Neural progenitor cell (in vitro differentiated cells): Measurements from ENCODE around the gene OR8B4. TPM values are rescaled to one million over a fixed set of nuclear protein-coding genes. Genes with fewer than 3 reads are reported as not detected.

ENCODE experiments used
- DNase-seq: peaks from one replicate; pipeline ENCODE4 v3.0.0-alpha.2; 2016; ENCODE audit warnings: low spot score
- H2AFZ ChIP-seq: fragments of 200-600 bp; sonication (generic); replicated peaks from 2 replicates; pipeline ENCODE4 v1.6.1; 2016; ENCODE audit warnings: antibody characterized with exemption
- H3F3A ChIP-seq: fragments of 200-600 bp; sonication (generic); 2 replicates; pipeline ENCODE4 v1.6.1; 2016; ENCODE audit warnings: antibody characterized with exemption, low read depth
- H3K27ac ChIP-seq: fragments of 200-600 bp; sonication (generic); 2 replicates; pipeline ENCODE4 v1.5.1; 2016; ENCODE audit warnings: mild to moderate bottlenecking
- H3K27me3 ChIP-seq: fragments of 200-600 bp; sonication (generic); 2 replicates; pipeline ENCODE4 v1.6.1; 2016; ENCODE audit warnings: mild to moderate bottlenecking, moderate library complexity
- H3K36me3 ChIP-seq: fragments of 200-600 bp; sonication (generic); 2 replicates; pipeline ENCODE4 v1.5.1; 2016
- H3K4me1 ChIP-seq: fragments of 200-600 bp; sonication (generic); 2 replicates; pipeline ENCODE4 v1.6.1; 2016; ENCODE audit warnings: mixed run types
- H3K4me2 ChIP-seq: fragments of 200-600 bp; sonication (generic); 2 replicates; pipeline ENCODE4 v1.6.1; 2016
- H3K4me3 ChIP-seq: fragments of 200-600 bp; sonication (generic); 2 replicates; pipeline ENCODE4 v1.5.1; 2016
- H3K79me2 ChIP-seq: fragments of 200-600 bp; sonication (generic); 2 replicates; pipeline ENCODE4 v1.6.1; 2016; ENCODE audit warnings: low read depth
- H3K9ac ChIP-seq: fragments of 200-600 bp; sonication (generic); 2 replicates; pipeline ENCODE4 v1.6.1; 2016
- H3K9me3 ChIP-seq: fragments of 200-600 bp; sonication (generic); 2 replicates; pipeline ENCODE4 v1.5.1; 2016; ENCODE audit warnings: low read depth
- H4K20me1 ChIP-seq: fragments of 200-600 bp; sonication (generic); 2 replicates; pipeline ENCODE4 v1.6.1; 2016; ENCODE audit warnings: low read depth
- H3K27ac Mint-ChIP-seq: 3 replicates; pipeline ENCODE4 v1.8.0; 2021; ENCODE audit warnings: mixed read lengths
- H3K27me3 Mint-ChIP-seq: 2 replicates; pipeline ENCODE4 v1.8.0; 2022; ENCODE audit warnings: low read depth, mild to moderate bottlenecking, inconsistent platforms, moderate library complexity, mixed read lengths; ENCODE audit not compliant: insufficient read depth
- H3K36me3 Mint-ChIP-seq: 3 replicates; pipeline ENCODE4 v1.8.0; 2021; ENCODE audit warnings: mixed read lengths
- H3K4me1 Mint-ChIP-seq: 3 replicates; pipeline ENCODE4 v1.8.0; 2021; ENCODE audit warnings: mixed read lengths
- H3K4me3 Mint-ChIP-seq: 3 replicates; pipeline ENCODE4 v1.8.0; 2021; ENCODE audit warnings: mild to moderate bottlenecking, moderate library complexity, mixed read lengths
- H3K9me3 Mint-ChIP-seq: 3 replicates; pipeline ENCODE4 v1.8.0; 2020; ENCODE audit warnings: mixed read lengths
- CTCF ChIP-seq: fragments of 200-600 bp; sonication (generic); IDR thresholded peaks from 2 replicates; pipeline ENCODE4 v1.5.1; 2017; ENCODE audit warnings: antibody characterized with exemption, mild to moderate bottlenecking
- EZH2 ChIP-seq: fragments of 200-600 bp; sonication (generic); IDR thresholded peaks from 2 replicates; pipeline ENCODE4 v1.6.1; 2017; ENCODE audit warnings: antibody characterized with exemption, mild to moderate bottlenecking, moderate library complexity
- EZH2phosphoT487 ChIP-seq: fragments of 200-600 bp; sonication (generic); IDR thresholded peaks from 2 replicates; pipeline ENCODE4 v1.6.1; 2017; ENCODE audit warnings: antibody characterized with exemption
- total RNA-seq: library from RNA; depleted of rRNA; stranded (reverse); fragments of >200 nt; gene quantifications from 2 replicates; pipeline ENCODE4 v1.2.3, GENCODE V29; 2015; ENCODE audit warnings: low replicate concordance

OR8B4 gene
- total RNA-seq, 1 donor from 2014 or later = not detected

GRCh38 chr11:124421043-124421442 lies 3.6 kb downstream of the OR8B4 start:
- H3K27me3 Mint-ChIP-seq = peaks cover 10% of the 10 kb centered on the region
- no peaks in the 10 kb centered on the region for H3K9me3 Mint-ChIP-seq
- Histone ChIP-seq H3K4me3 (no peak overlapping the region), H2AFZ (no peak overlapping the region), H3K36me3 (no peaks in the 10 kb centered on the region), H3K79me2 (no peaks in the 10 kb centered on the region), H3K27me3 (no peaks in the 10 kb centered on the region), H4K20me1 (no peaks in the 10 kb centered on the region), H3K27ac (no peak overlapping the region), H3K4me2 (no peak overlapping the region), H3K4me1 (peaks cover 4% of the 10 kb centered on the region), H3K9me3 (no peaks in the 10 kb centered on the region), H3F3A (no peaks in the 10 kb centered on the region), H3K9ac (no peak overlapping the region)
- H3K27ac Mint-ChIP-seq = no peak overlapping the region
- H3K4me1 Mint-ChIP-seq = no peaks in the 10 kb centered on the region
- no peak overlapping the region for H3K4me3 Mint-ChIP-seq
- no peaks in the 10 kb centered on the region for H3K36me3 Mint-ChIP-seq
- DNase-seq = no peak
- TF ChIP-seq EZH2phosphoT487 = no peak

GRCh38 chr11:124415356-124415923 lies 9.2 kb downstream of the OR8B4 start:
- H3F3A ChIP-seq = no peaks in the 10 kb centered on the region
- H3K4me1 Mint-ChIP-seq = no peaks in the 10 kb centered on the region
- H3K79me2 ChIP-seq = no peaks in the 10 kb centered on the region
- H3K27me3 Mint-ChIP-seq = peaks cover 4% of the 10 kb centered on the region
- no peaks in the 10 kb centered on the region for H3K36me3 ChIP-seq
- H3K4me2 ChIP-seq = no peak overlapping the region
- H3K4me1 ChIP-seq = peaks cover 4% of the 10 kb centered on the region
- H3K4me3 Mint-ChIP-seq = no peak overlapping the region
- H4K20me1 ChIP-seq = no peaks in the 10 kb centered on the region
- no peak overlapping the region for H3K4me3 ChIP-seq
- H2AFZ ChIP-seq = no peak overlapping the region
- no peaks in the 10 kb centered on the region for H3K9me3 ChIP-seq
- H3K9me3 Mint-ChIP-seq = no peaks in the 10 kb centered on the region
- H3K27me3 ChIP-seq = no peaks in the 10 kb centered on the region
- no peak overlapping the region for H3K27ac ChIP-seq
- no peak overlapping the region for H3K9ac ChIP-seq
- H3K27ac Mint-ChIP-seq = no peak overlapping the region
- TF ChIP-seq EZH2 (no peak), EZH2phosphoT487 (no peak), CTCF (peak; percentile 69)
- DNase-seq = peak; percentile 72
- no peaks in the 10 kb centered on the region for H3K36me3 Mint-ChIP-seq

GRCh38 chr11:124409906-124410305 lies 14.8 kb downstream of the OR8B4 start:
- H3K27me3 Mint-ChIP-seq = no peaks in the 10 kb centered on the region

More at GRCh38 chr11:124409906-124410305, 14.8 kb downstream of the OR8B4 start:
- H2AFZ ChIP-seq = peak overlapping the region; percentile 72
- H3K36me3 Mint-ChIP-seq = no peaks in the 10 kb centered on the region
- no peak overlapping the region for H3K27ac ChIP-seq
- TF ChIP-seq EZH2 = no peak
- TF ChIP-seq CTCF = no peak
- no peak for TF ChIP-seq EZH2phosphoT487
- H3K4me3 ChIP-seq = no peak overlapping the region
- no peak for DNase-seq
- no peak overlapping the region for H3K4me2 ChIP-seq
- no peaks in the 10 kb centered on the region for H4K20me1 ChIP-seq
- peaks cover 4% of the 10 kb centered on the region for H3K27me3 ChIP-seq
- no peaks in the 10 kb centered on the region for H3F3A ChIP-seq
- no peak overlapping the region for H3K4me3 Mint-ChIP-seq
- no peaks in the 10 kb centered on the region for H3K9me3 ChIP-seq
- no peaks in the 10 kb centered on the region for H3K79me2 ChIP-seq
- no peaks in the 10 kb centered on the region for H3K36me3 ChIP-seq
- no peaks in the 10 kb centered on the region for H3K4me1 ChIP-seq
- H3K9ac ChIP-seq = no peak overlapping the region
- no peaks in the 10 kb centered on the region for H3K4me1 Mint-ChIP-seq
- no peak overlapping the region for H3K27ac Mint-ChIP-seq
- H3K9me3 Mint-ChIP-seq = no peaks in the 10 kb centered on the region
